Heart left ventricle (tissue), 13 donors: ENCODE data around the gene CMTM3.

Experiments used
- POLR2A ChIP-seq, 2 donors: fragments of 450-650 bp; IDR thresholded peaks; one replicate each; pipeline ENCODE4 v1.6.1; 2017; ENCODE audit warnings: antibody characterized with exemption in 2 of 2, mild to moderate bottlenecking in 2 of 2, moderate library complexity in 2 of 2
- TF ChIP-seq, protein P1 (sequence below), 12 donors: fragments of 200-600 bp; sonication (generic) in 4 of 12; IDR thresholded peaks; one replicate each; pipeline versions ENCODE4 v1.5.0 to v1.8.0; 2018 to 2022; ENCODE audit warnings: antibody characterized with exemption in 12 of 12, mild to moderate bottlenecking in 5 of 12
- donor health status: ischemic (EF 13 %, LVEDD 7.1; RV severe dilation, severe dysfunction).
- donor health status: DM: no; HTN: yes; CAD: no.
- donor health status: DM: no; HTN: no; CAD: no.
- donor health status: ischemic (EF 25% LVEDD 6.9; RV normal size, moderate dysfunction).
- donor health status: ischemic (EF 25% LVEDD 5.7; RV mildly dilated, moderate dysfunction).
- donor health status: ischemic (EF 35%, LVEDD 5.7; RV mildly dilated, moderate dysfunction).
- donor health status: nonischemic (EF 11% LVEDD 7.7; RV severe dilation, severe dysfunction).
- donor health status: DM: yes; HTN: yes; CAD: no.
- donor health status: PGD.
- donor health status: ischemic (EF 29% LVEDD 5.4; RV normal size, mild dysfunction).
- donor health status: nonischemic (EF 23%, LVEDD 6.1; RV moderate dilation, normal function).

GRCh38 chr16:66658860-66659190 is 54.3 kb downstream of the CMTM3 start:
- no peak for TF ChIP-seq POLR2A (IDR thresholded peaks at IDR 0.05)
- TF ChIP-seq, protein P1, sequence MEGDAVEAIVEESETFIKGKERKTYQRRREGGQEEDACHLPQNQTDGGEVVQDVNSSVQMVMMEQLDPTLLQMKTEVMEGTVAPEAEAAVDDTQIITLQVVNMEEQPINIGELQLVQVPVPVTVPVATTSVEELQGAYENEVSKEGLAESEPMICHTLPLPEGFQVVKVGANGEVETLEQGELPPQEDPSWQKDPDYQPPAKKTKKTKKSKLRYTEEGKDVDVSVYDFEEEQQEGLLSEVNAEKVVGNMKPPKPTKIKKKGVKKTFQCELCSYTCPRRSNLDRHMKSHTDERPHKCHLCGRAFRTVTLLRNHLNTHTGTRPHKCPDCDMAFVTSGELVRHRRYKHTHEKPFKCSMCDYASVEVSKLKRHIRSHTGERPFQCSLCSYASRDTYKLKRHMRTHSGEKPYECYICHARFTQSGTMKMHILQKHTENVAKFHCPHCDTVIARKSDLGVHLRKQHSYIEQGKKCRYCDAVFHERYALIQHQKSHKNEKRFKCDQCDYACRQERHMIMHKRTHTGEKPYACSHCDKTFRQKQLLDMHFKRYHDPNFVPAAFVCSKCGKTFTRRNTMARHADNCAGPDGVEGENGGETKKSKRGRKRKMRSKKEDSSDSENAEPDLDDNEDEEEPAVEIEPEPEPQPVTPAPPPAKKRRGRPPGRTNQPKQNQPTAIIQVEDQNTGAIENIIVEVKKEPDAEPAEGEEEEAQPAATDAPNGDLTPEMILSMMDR (IDR thresholded peaks at IDR 0.05): no peak
